Endodermal cell (in vitro differentiated cells): ENCODE results near the gene GBGT1. TPM values are rescaled to one million over a fixed set of nuclear protein-coding genes. Genes with fewer than 3 reads are reported as not detected.

ENCODE experiments used
- DNase-seq: peaks from one replicate; pipeline ENCODE4 v3.0.0-alpha.2; 2017
- H3K27ac ChIP-seq: 2 replicates; pipeline ENCODE4 v1.5.1; 2013; ENCODE audit warnings: mild to moderate bottlenecking, low read depth, low read length, moderate library complexity
- H3K27me3 ChIP-seq: 2 replicates; pipeline ENCODE4 v1.6.1; 2013; ENCODE audit warnings: mild to moderate bottlenecking, low read length, moderate library complexity; ENCODE audit not compliant: insufficient read depth, control insufficient read depth, poor library complexity, severe bottlenecking
- H3K36me3 ChIP-seq: 2 replicates; pipeline ENCODE4 v1.7.0; 2013; ENCODE audit warnings: mild to moderate bottlenecking, low read length, moderate library complexity; ENCODE audit not compliant: control insufficient read depth, insufficient read depth
- H3K4me1 ChIP-seq: one replicate; pipeline ENCODE4 v1.7.0; 2013; ENCODE audit warnings: low read length; ENCODE audit not compliant: control insufficient read depth, insufficient read depth
- H3K4me3 ChIP-seq: 2 replicates; pipeline ENCODE4 v1.5.1; 2013; ENCODE audit warnings: mild to moderate bottlenecking, low read length, moderate library complexity
- H3K9ac ChIP-seq: 2 replicates; pipeline ENCODE4 v1.6.1; 2013; ENCODE audit warnings: mild to moderate bottlenecking, low read length, moderate library complexity; ENCODE audit not compliant: poor library complexity, severe bottlenecking; ENCODE audit errors: extremely low read depth
- H3K9me3 ChIP-seq: 2 replicates; pipeline ENCODE4 v1.6.1; 2013; ENCODE audit warnings: mild to moderate bottlenecking, low read length, moderate library complexity; ENCODE audit not compliant: control insufficient read depth
- H3K27ac Mint-ChIP-seq: 2 replicates; pipeline ENCODE4 v1.8.0; 2020; ENCODE audit warnings: mixed read lengths
- H3K27me3 Mint-ChIP-seq: 2 replicates; pipeline ENCODE4 v1.8.0; 2021; ENCODE audit warnings: mild to moderate bottlenecking, mixed read lengths; ENCODE audit not compliant: insufficient read depth
- H3K36me3 Mint-ChIP-seq: 2 replicates; pipeline ENCODE4 v1.8.0; 2020; ENCODE audit warnings: low read depth, mixed read lengths
- H3K4me1 Mint-ChIP-seq: 2 replicates; pipeline ENCODE4 v1.8.0; 2020; ENCODE audit warnings: mixed read lengths
- H3K4me3 Mint-ChIP-seq: 2 replicates; pipeline ENCODE4 v1.8.0; 2020; ENCODE audit warnings: mild to moderate bottlenecking, moderate library complexity, mixed read lengths
- H3K9me3 Mint-ChIP-seq: 2 replicates; pipeline ENCODE4 v1.8.0; 2020; ENCODE audit warnings: mild to moderate bottlenecking, mixed read lengths
- WGBS, 2 experiments: methylation state at CpG; one replicate each; pipeline versions ENCODE4 v1.1.5 to v1.1.7; 2013; ENCODE audit warnings: missing lambda C conversion rate in 2 of 2, mixed read lengths in 1 of 2; ENCODE audit not compliant: insufficient coverage in 1 of 2, insufficient read length in 1 of 2; 5-methylcytosine and 5-hydroxymethylcytosine counted together
- total RNA-seq, 2 donors: library from RNA; stranded (reverse); fragmentation: NEBNext Ultra II Directional in 1 of 2; extraction: Animal tissue kit (Norgen Biotek cat#: 25700) in 1 of 2; gene quantifications; 2 replicates in 1 of 2; 3 replicates in 1 of 2; pipeline ENCODE4 v1.2.1, GENCODE V29; 2021
- TF ChIP-seq, protein P1 (sequence below): fragments of 200-600 bp; sonication (generic); conservative IDR thresholded peaks from 2 replicates; pipeline ENCODE4 v1.5.0; 2021; ENCODE audit warnings: antibody characterized with exemption, mild to moderate bottlenecking

GBGT1 gene
- total RNA-seq, 2 donors from 2014 or later = 28.2 to 29.1 TPM

DNA sequence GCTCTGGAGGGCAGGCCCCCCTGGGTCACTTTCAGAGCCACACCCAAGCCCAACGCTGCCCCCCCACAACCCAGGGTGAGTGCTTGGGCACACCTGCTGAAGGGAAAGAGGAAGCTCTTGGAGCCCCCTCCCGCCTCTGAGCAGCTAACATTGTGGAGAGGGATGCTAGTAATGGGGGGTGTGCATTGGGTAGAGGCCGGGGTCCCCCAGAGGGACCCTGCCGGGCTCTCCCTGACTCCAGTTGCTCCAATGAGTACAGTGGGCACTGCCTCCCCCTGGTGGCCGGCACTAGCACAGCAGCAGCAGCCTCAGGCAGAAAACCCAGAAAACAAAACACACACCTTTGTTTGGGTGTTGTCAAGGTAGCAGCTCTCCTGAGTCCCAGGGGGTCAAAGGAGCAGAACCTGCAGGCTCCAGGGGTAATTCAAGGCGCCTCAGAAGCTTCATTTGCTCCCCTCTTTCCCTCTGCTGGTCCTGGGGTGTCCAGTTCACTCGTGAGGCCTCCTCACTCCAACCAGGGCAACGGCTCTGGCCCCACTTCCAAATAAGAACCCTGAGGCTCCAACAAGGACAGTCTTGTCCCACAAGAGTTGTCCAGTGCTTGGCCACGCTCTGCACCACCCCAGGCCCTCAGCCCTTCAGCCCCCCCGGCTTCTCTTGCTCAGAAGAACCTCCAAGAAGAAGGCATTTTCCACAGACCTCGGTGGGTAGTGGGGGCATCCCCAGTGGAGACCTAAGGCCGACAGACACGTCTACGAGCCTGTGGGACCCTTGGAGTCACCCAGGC, 16.1 kb downstream of the GBGT1 start:
- Mint-ChIP-seq H3K9me3 (no peaks in the 10 kb centered on the region), H3K4me3 (peak overlapping the region; percentile 75), H3K27ac (peak overlapping the region; percentile 75), H3K36me3 (peaks cover 1% of the 10 kb centered on the region), H3K27me3 (no peaks in the 10 kb centered on the region), H3K4me1 (peaks cover 23% of the 10 kb centered on the region)
- Histone ChIP-seq H3K27me3 (no peaks in the 10 kb centered on the region), H3K9me3 (no peaks in the 10 kb centered on the region), H3K27ac (peak overlapping the region; percentile 79), H3K4me3 (peak overlapping the region; percentile 88), H3K9ac (peak overlapping the region; percentile 80), H3K4me1 (peaks cover 9% of the 10 kb centered on the region), H3K36me3 (peaks cover 5% of the 10 kb centered on the region)
- peak; percentile 97 for DNase-seq
- TF ChIP-seq, protein P1, sequence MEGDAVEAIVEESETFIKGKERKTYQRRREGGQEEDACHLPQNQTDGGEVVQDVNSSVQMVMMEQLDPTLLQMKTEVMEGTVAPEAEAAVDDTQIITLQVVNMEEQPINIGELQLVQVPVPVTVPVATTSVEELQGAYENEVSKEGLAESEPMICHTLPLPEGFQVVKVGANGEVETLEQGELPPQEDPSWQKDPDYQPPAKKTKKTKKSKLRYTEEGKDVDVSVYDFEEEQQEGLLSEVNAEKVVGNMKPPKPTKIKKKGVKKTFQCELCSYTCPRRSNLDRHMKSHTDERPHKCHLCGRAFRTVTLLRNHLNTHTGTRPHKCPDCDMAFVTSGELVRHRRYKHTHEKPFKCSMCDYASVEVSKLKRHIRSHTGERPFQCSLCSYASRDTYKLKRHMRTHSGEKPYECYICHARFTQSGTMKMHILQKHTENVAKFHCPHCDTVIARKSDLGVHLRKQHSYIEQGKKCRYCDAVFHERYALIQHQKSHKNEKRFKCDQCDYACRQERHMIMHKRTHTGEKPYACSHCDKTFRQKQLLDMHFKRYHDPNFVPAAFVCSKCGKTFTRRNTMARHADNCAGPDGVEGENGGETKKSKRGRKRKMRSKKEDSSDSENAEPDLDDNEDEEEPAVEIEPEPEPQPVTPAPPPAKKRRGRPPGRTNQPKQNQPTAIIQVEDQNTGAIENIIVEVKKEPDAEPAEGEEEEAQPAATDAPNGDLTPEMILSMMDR = peak; percentile 98
- WGBS, 2 experiments = 55 to 68% methylated on average over 9 to 14 of the region's 14 CpGs

DNA sequence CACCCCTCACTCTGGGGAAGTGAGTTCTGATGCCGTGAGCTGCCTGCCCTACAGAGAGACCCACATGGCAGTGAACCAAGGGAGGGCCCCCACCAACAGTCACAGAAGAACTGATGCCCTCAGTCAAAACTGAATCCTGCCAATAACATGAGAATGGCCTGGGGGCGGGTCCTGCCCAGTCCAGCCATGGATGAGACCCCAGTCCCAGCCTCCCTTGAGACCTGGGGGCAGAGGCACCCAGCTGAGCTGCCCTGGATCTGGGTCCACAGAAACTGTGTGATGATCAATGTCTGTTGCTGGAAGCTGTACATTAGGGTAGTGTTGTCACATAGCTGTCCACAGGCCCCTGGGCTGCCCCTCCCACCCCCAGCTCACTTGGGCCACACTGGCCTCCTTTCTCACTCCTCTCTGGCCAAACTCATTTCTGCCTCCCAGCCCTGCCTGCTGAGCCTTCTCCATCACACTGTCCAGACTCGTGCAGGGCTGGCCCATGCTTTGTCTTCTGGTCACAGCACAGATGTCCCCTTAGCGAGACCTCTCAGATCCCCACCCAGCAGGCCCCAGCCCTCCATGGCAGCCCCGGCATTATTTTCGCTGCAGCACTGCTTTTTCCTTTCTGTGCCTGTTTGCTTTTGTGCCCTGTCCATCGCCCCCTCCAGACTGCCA, 16.8 kb downstream of the GBGT1 start:
- peak overlapping the region; percentile 88 for H3K4me3 ChIP-seq
- Mint-ChIP-seq H3K4me1 (peaks cover 23% of the 10 kb centered on the region), H3K4me3 (no peak overlapping the region), H3K27ac (peak overlapping the region; percentile 10), H3K27me3 (no peaks in the 10 kb centered on the region), H3K9me3 (no peaks in the 10 kb centered on the region), H3K36me3 (peaks cover 1% of the 10 kb centered on the region)
- H3K9me3 ChIP-seq = no peaks in the 10 kb centered on the region
- H3K36me3 ChIP-seq = peaks cover 5% of the 10 kb centered on the region
- DNase-seq = no peak
- no peak overlapping the region for H3K9ac ChIP-seq
- 67 to 81% methylated on average over 5 to 7 of the region's 7 CpGs for WGBS, 2 experiments
- peaks cover 9% of the 10 kb centered on the region for H3K4me1 ChIP-seq
- H3K27me3 ChIP-seq = no peaks in the 10 kb centered on the region
- TF ChIP-seq, protein P1 = no peak
- no peak overlapping the region for H3K27ac ChIP-seq

DNA sequence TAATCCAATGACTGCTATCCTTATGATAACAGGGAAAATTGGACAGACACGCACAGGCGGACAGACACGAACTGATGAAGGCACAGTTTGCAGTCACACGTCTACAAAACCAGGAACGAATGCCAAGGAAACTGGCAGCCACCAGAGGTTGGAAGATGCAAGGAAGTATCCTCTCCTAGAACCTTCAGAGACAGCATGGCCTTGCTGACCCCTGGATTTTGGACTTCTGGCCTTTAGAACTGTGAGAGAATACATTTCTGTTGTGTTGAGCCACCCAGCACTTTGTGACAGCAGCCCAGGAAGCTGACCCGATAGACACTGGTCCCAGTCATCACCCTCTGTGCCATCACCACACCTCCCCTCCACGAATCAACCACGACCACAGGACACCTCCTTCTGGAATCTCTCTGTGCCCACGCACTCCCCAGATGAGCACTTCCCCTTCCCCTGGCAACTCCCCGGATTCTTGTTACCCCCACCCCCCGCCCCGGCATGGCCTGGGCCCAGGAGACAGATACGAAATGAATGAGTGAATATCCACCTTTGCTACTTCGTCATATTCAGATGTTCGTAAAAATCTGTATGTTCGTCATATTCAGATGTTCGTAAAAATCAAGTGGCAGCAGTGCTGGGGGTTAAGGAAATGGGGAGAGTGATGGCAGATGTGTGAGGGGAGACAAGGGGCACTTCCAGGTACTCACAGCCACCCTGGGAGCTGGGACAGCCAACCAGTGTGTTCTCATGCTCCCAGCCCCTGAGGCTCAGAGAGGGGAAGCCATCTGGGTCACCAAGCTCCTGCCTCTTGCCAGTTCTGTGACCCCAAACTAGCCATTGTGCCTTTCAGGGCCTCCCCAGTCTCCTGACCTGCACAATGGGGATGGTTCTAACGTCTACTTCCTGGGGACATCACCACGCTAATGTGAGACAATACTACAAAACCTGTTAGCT, 18.5 kb downstream of the GBGT1 start:
- H3K4me3 ChIP-seq = no peak overlapping the region
- H3K4me3 Mint-ChIP-seq = no peak overlapping the region
- no peak overlapping the region for H3K9ac ChIP-seq
- peaks cover 23% of the 10 kb centered on the region for H3K4me1 Mint-ChIP-seq
- no peaks in the 10 kb centered on the region for H3K9me3 ChIP-seq
- H3K36me3 ChIP-seq = peaks cover 5% of the 10 kb centered on the region
- DNase-seq = no peak
- no peaks in the 10 kb centered on the region for H3K27me3 ChIP-seq
- no peak overlapping the region for H3K27ac Mint-ChIP-seq
- H3K4me1 ChIP-seq = peaks cover 9% of the 10 kb centered on the region
- no peaks in the 10 kb centered on the region for H3K27me3 Mint-ChIP-seq
- 88 to 95% methylated on average over 12 to 19 of the region's 19 CpGs for WGBS, 2 experiments
- TF ChIP-seq, protein P1 = no peak
- no peaks in the 10 kb centered on the region for H3K9me3 Mint-ChIP-seq
- peaks cover 1% of the 10 kb centered on the region for H3K36me3 Mint-ChIP-seq
- no peak overlapping the region for H3K27ac ChIP-seq
